ENCODE data around the gene LRBA.
A peak's percentile ranks its signal among the peaks of the same experiment; 100 is the strongest.

LRBA gene

DNA sequence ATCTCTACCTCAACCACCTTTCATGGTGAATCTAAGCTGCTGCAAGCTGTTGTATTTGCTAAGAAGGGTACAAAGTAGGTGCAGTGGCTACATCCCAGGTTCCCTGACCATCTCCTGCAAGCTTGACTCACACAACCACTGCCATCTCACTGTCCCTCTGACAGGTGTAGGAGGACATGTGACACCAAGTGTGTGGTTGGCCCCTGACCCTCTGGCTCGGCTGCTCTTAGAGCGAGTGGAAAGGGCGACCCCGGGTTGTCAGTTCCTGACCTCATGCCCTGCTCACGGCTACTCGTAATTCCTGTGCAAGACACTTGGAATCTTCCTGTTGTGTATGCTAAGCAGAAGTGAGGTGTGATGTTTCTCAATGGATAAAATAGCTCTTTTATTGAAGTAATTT, 752.5 kb downstream of the LRBA start:
- peaks cover 3 to 6% of the 10 kb centered on the region in 2 donors for H3K4me1 ChIP-seq (ENCODE audit: control insufficient read depth in 2 of 2, insufficient read depth in 2 of 2, low read length in 2 of 2)
- H3K27ac ChIP-seq (ENCODE audit: low read depth in 2 of 2, low read length in 2 of 2) = no peak overlapping the region
- H3K27me3 ChIP-seq (ENCODE audit: control insufficient read depth in 2 of 2, insufficient read depth in 2 of 2, low read length in 2 of 2) = no peaks in the 10 kb centered on the region
- no peak overlapping the region for H3K4me3 ChIP-seq (ENCODE audit: low read length in 2 of 2)
- peaks cover 8 to 11% of the 10 kb centered on the region in 2 donors for H3K36me3 ChIP-seq (ENCODE audit: control insufficient read depth in 2 of 2, insufficient read depth in 2 of 2, low read length in 2 of 2)
- H3K9ac ChIP-seq (ENCODE audit: low read depth in 1 of 2, low read length in 2 of 2) = no peak overlapping the region
- no peaks in the 10 kb centered on the region for H3K9me3 ChIP-seq (ENCODE audit: control insufficient read depth in 2 of 2, low read length in 2 of 2)

DNA sequence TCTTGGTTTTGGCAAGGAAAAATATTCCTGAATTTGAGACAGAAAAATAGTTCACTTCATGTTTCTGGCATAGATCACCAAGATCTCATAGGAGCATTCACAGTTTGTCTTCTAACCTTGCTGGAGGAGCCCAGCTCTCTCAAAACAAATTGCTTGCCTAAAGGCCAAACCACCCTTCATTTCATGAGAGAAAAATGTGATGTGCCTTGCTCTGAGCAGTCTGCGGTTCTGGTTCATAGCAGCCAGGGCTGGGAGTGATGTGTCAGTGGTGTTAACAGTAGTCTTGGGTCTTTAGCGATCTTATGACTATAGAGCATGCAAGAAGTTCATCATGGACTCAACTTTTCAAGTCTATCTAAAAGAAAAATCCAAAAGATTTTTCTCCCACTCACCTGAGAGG, 753.5 kb downstream of the LRBA start:
- Histone ChIP-seq H3K9ac (ENCODE audit: low read depth in 1 of 2, low read length in 2 of 2) (no peak overlapping the region), H3K27me3 (ENCODE audit: control insufficient read depth in 2 of 2, insufficient read depth in 2 of 2, low read length in 2 of 2) (no peaks in the 10 kb centered on the region)

DNA sequence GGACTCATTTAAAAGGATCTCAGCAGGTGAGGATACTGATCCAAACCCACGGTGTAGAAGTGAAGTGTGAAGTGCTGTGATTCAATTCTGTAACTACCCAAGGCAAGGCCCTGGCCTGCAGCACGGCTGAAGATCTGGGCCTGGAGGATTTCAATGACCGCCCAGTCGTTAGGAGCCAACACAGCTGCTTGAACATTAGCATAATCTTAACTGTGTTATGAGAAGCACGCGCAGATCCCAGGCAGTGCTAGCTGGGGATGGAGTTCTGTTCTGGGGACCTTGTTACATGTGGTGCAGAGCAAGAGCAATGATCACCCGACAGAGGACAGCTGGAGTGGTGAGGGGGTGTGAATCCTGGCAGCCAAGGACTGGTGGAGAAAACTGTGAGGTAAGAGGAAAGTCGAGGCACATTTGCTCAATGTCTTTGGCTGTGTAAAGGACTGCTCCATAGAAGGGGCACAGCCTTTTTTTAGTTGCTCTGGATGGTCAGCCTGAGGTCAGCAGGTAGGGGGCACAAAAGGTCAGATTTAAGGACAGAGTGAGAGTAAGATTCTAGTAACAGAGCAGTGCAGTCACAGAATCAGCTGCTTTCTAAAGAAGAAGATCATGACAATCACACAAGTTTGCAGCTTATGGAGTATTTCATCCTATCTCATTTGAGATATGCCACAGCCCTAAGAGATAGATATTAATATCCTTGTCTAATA, 755.1 kb downstream of the LRBA start:
- Histone ChIP-seq H3K9ac (ENCODE audit: low read depth in 1 of 2, low read length in 2 of 2) (no peak overlapping the region), H3K36me3 (ENCODE audit: control insufficient read depth in 2 of 2, insufficient read depth in 2 of 2, low read length in 2 of 2) (peaks cover 0 to 4% of the 10 kb centered on the region in 2 donors), H3K27ac (ENCODE audit: low read depth in 2 of 2, low read length in 2 of 2) (no peak overlapping the region), H3K4me3 (ENCODE audit: low read length in 2 of 2) (no peak overlapping the region), H3K9me3 (ENCODE audit: control insufficient read depth in 2 of 2, low read length in 2 of 2) (no peaks in the 10 kb centered on the region), H3K4me1 (ENCODE audit: control insufficient read depth in 2 of 2, insufficient read depth in 2 of 2, low read length in 2 of 2) (peaks cover 19 to 25% of the 10 kb centered on the region in 2 donors), H3K27me3 (ENCODE audit: control insufficient read depth in 2 of 2, insufficient read depth in 2 of 2, low read length in 2 of 2) (no peaks in the 10 kb centered on the region)

More for the DNA sequence above, 753.5 kb downstream of the LRBA start:
- Histone ChIP-seq H3K36me3 (ENCODE audit: control insufficient read depth in 2 of 2, insufficient read depth in 2 of 2, low read length in 2 of 2) (peaks cover 8 to 11% of the 10 kb centered on the region in 2 donors), H3K27ac (ENCODE audit: low read depth in 2 of 2, low read length in 2 of 2) (no peak overlapping the region), H3K9me3 (ENCODE audit: control insufficient read depth in 2 of 2, low read length in 2 of 2) (no peaks in the 10 kb centered on the region), H3K4me3 (ENCODE audit: low read length in 2 of 2) (no peak overlapping the region), H3K4me1 (ENCODE audit: control insufficient read depth in 2 of 2, insufficient read depth in 2 of 2, low read length in 2 of 2) (peaks cover 8 to 10% of the 10 kb centered on the region in 2 donors)

DNA sequence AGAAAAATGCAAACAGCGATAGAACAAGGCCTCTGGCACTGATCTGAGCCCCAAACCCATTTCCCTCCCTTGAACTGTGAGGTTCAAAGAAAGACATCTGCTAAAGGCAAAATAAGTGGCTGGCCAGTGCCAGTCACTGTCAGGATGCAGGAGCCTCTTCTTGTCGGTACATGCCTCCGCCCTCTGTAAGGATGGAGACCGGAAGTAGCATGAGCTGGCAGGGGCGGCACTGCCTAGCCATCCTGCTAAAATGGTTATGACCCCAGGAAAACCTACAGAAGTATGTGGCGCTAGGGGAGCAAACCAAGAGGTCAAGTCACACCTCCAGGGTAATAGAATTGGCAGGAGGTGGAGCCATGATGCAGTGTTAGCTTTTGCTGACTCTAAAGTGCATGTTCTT, 756.5 kb downstream of the LRBA start:
- Histone ChIP-seq H3K4me3 (ENCODE audit: low read length in 2 of 2) (no peak overlapping the region), H3K27ac (ENCODE audit: low read depth in 2 of 2, low read length in 2 of 2) (no peak overlapping the region), H3K27me3 (ENCODE audit: control insufficient read depth in 2 of 2, insufficient read depth in 2 of 2, low read length in 2 of 2) (no peaks in the 10 kb centered on the region), H3K36me3 (ENCODE audit: control insufficient read depth in 2 of 2, insufficient read depth in 2 of 2, low read length in 2 of 2) (peaks cover 0 to 4% of the 10 kb centered on the region in 2 donors), H3K9me3 (ENCODE audit: control insufficient read depth in 2 of 2, low read length in 2 of 2) (no peaks in the 10 kb centered on the region), H3K9ac (ENCODE audit: low read depth in 1 of 2, low read length in 2 of 2) (no peak overlapping the region), H3K4me1 (ENCODE audit: control insufficient read depth in 2 of 2, insufficient read depth in 2 of 2, low read length in 2 of 2) (peaks cover 19 to 25% of the 10 kb centered on the region in 2 donors)

DNA sequence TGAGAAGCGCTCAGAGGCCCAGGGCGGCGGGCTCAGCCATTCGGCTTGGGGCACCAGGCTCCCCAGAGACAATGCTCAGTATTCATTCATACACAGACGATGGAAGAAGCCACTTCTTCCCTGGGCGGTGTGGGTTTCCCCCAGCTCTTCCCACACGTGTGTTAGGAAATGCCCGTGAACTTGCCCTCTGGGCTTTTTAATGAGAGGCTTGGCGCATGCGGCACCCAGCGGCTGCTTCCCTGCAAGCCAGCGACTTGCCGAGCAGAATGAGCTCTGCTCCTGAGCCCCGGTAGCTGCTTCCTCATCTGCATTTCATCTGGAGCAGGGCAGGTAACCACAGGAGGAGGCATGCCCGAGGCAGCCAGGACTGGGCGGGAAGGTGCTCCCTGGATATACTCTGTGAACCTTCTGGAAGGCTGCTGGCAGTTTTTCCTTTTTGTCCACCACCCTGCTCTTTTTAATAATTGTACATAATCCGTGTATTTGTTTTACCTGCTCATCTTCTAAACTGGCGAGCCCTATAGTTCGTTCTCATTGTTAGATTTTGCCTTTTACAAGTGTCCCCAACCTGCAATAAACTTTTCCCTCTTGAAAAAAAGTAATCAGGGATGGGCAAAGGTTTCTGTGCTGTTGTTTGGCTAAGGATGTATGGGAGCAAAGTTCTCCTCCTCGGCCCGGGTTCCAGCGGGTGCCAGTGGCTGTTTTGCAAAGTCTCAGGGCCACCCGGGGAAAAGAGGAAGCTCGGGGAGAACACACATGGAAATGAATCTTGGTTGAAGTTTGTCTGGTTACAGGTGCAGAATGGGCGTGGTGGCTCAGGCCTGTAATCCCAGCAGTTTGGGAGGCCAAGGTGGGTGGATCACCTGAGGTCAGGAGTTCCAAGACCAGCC, 758.0 kb downstream of the LRBA start:
- Histone ChIP-seq H3K36me3 (ENCODE audit: control insufficient read depth in 2 of 2, insufficient read depth in 2 of 2, low read length in 2 of 2) (no peaks in the 10 kb centered on the region), H3K4me1 (ENCODE audit: control insufficient read depth in 2 of 2, insufficient read depth in 2 of 2, low read length in 2 of 2) (peaks cover 19 to 25% of the 10 kb centered on the region in 2 donors), H3K27ac (ENCODE audit: low read depth in 2 of 2, low read length in 2 of 2) (peak overlapping the region; percentile 63 to 80), H3K4me3 (ENCODE audit: low read length in 2 of 2) (peak overlapping the region in 1 of 2 donors; percentile 14), H3K9me3 (ENCODE audit: control insufficient read depth in 2 of 2, low read length in 2 of 2) (no peaks in the 10 kb centered on the region), H3K9ac (ENCODE audit: low read depth in 1 of 2, low read length in 2 of 2) (peak overlapping the region in 1 of 2 donors; percentile 2), H3K27me3 (ENCODE audit: control insufficient read depth in 2 of 2, insufficient read depth in 2 of 2, low read length in 2 of 2) (no peaks in the 10 kb centered on the region)

DNA sequence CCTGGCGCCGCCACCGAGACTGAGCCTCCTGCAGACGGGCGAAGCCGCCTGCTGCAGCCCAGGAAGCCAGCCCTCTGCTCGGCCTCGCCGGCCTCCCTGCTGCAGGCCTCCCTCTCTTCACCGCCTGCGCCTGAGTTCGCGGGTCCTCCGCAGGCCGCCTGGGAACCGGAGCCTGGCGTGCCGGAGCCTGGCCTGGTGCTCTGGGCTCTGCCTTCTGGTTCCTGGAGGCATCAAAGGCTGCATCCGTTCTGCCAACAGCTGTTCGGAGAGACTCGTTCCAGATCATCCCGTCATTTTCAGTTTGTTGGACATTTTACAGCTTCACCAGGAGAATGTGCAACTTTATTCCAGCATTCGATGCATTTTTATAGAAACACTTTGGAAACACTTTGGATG, 758.9 kb downstream of the LRBA start:
- H3K4me3 ChIP-seq (ENCODE audit: low read length in 2 of 2) = no peak overlapping the region
- peaks cover 19 to 25% of the 10 kb centered on the region in 2 donors for H3K4me1 ChIP-seq (ENCODE audit: control insufficient read depth in 2 of 2, insufficient read depth in 2 of 2, low read length in 2 of 2)
- H3K9me3 ChIP-seq (ENCODE audit: control insufficient read depth in 2 of 2, low read length in 2 of 2) = no peaks in the 10 kb centered on the region
- H3K27ac ChIP-seq (ENCODE audit: low read depth in 2 of 2, low read length in 2 of 2) = peak overlapping the region; percentile 63 to 80
- no peak overlapping the region for H3K9ac ChIP-seq (ENCODE audit: low read depth in 1 of 2, low read length in 2 of 2)
- no peaks in the 10 kb centered on the region for H3K27me3 ChIP-seq (ENCODE audit: control insufficient read depth in 2 of 2, insufficient read depth in 2 of 2, low read length in 2 of 2)
- no peaks in the 10 kb centered on the region for H3K36me3 ChIP-seq (ENCODE audit: control insufficient read depth in 2 of 2, insufficient read depth in 2 of 2, low read length in 2 of 2)

DNA sequence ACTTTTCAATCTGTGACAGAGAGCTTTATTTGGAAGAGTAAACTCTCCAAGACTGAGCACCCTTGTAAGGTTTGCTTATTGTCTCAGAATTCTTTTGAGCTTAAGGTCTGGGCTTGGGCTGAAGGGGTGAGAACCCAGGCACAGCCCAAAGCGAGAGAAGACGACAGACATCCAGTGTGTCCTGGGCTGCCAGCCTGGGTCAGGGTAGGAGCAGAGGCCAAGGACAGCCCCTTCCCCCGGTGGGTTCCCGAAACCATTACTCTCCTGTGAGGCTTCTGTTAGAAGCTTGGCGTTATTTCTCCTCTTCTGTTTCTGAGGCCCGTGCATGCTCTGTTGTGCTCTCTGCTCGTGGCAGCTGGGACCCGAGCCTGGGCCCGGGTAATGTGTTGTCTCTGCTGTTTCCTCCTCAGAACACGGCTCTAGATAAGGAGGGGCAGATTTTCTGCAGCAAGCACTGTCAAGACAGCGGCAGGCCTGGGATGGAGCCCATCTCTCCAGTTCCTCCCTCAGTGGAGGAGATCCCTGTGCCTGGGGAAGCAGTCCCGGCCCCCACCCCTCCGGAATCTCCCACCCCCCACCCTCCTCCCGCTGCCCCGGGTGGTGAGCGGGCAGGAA, 759.4 kb downstream of the LRBA start:
- Histone ChIP-seq H3K27ac (ENCODE audit: low read depth in 2 of 2, low read length in 2 of 2) (peak overlapping the region; percentile 63 to 80), H3K9ac (ENCODE audit: low read depth in 1 of 2, low read length in 2 of 2) (no peak overlapping the region), H3K36me3 (ENCODE audit: control insufficient read depth in 2 of 2, insufficient read depth in 2 of 2, low read length in 2 of 2) (no peaks in the 10 kb centered on the region), H3K27me3 (ENCODE audit: control insufficient read depth in 2 of 2, insufficient read depth in 2 of 2, low read length in 2 of 2) (no peaks in the 10 kb centered on the region), H3K4me1 (ENCODE audit: control insufficient read depth in 2 of 2, insufficient read depth in 2 of 2, low read length in 2 of 2) (peaks cover 19 to 25% of the 10 kb centered on the region in 2 donors), H3K4me3 (ENCODE audit: low read length in 2 of 2) (no peak overlapping the region), H3K9me3 (ENCODE audit: control insufficient read depth in 2 of 2, low read length in 2 of 2) (no peaks in the 10 kb centered on the region)

DNA sequence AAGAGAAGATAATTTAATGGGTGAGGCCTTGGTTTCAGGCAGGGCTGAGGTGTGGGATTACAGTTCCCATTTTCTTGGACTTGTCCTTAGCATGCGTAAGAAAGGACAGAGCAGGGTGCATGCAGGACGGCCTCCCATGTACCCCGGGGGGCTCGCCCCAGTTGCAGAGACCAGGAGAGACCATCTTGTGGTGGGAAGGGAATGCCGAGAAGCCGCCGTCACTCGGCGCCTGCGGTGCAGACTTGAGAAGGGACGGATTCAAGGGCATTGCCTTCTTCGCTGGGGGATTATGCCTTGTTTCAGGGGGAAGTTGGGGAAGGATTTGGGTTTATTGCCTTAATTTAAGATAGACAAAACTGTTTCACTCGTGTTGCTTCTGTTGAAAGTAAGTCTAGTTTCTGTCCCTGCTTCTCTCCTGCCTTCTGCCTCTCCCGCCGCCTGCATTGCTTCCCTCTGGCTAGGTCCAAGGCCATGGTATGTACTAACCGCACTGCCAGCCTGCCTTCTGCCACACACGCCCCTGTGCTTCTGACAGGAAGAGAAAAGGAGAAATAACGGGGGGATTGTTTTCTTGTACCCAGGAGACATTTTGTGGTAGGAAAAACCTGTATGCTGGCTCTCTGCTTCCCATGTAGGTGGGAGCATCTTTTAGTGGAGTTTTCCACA, 761.0 kb downstream of the LRBA start:
- Histone ChIP-seq H3K9me3 (ENCODE audit: control insufficient read depth in 2 of 2, low read length in 2 of 2) (no peaks in the 10 kb centered on the region), H3K27me3 (ENCODE audit: control insufficient read depth in 2 of 2, insufficient read depth in 2 of 2, low read length in 2 of 2) (no peaks in the 10 kb centered on the region), H3K9ac (ENCODE audit: low read depth in 1 of 2, low read length in 2 of 2) (no peak overlapping the region), H3K4me3 (ENCODE audit: low read length in 2 of 2) (no peak overlapping the region), H3K27ac (ENCODE audit: low read depth in 2 of 2, low read length in 2 of 2) (no peak overlapping the region), H3K36me3 (ENCODE audit: control insufficient read depth in 2 of 2, insufficient read depth in 2 of 2, low read length in 2 of 2) (no peaks in the 10 kb centered on the region), H3K4me1 (ENCODE audit: control insufficient read depth in 2 of 2, insufficient read depth in 2 of 2, low read length in 2 of 2) (peaks cover 19 to 25% of the 10 kb centered on the region in 2 donors)

DNA sequence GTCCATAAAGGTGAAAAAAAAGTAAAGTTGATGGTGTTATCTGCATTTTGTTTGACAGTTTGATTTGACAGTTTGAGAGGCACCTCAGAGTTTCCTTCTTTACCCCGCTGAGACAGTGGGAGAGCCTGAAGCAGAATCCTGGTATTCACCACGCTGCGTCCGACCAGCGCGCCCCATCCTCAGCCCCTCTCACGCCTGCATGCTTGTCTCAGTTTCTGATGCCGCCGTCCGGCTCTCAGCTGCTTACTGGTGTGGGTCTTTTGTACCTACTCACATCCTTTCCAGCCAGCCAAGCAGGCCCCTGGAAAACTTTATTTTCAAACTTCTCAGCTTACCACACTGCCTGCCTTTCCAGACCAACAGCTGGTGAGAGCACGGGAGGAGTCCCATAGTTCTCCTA, 761.7 kb downstream of the LRBA start:
- Histone ChIP-seq H3K4me1 (ENCODE audit: control insufficient read depth in 2 of 2, insufficient read depth in 2 of 2, low read length in 2 of 2) (peaks cover 19 to 25% of the 10 kb centered on the region in 2 donors), H3K27ac (ENCODE audit: low read depth in 2 of 2, low read length in 2 of 2) (no peak overlapping the region), H3K4me3 (ENCODE audit: low read length in 2 of 2) (no peak overlapping the region), H3K36me3 (ENCODE audit: control insufficient read depth in 2 of 2, insufficient read depth in 2 of 2, low read length in 2 of 2) (no peaks in the 10 kb centered on the region), H3K9me3 (ENCODE audit: control insufficient read depth in 2 of 2, low read length in 2 of 2) (no peaks in the 10 kb centered on the region), H3K27me3 (ENCODE audit: control insufficient read depth in 2 of 2, insufficient read depth in 2 of 2, low read length in 2 of 2) (no peaks in the 10 kb centered on the region), H3K9ac (ENCODE audit: low read depth in 1 of 2, low read length in 2 of 2) (no peak overlapping the region)
